ENCODE results near the gene HES4. TPM values are rescaled to one million over a fixed set of nuclear protein-coding genes. Genes with fewer than 3 reads are reported as not detected.

The HES4 gene
- total RNA-seq, 1 experiment from 2014 or later = 35.5 TPM

- Mint-ChIP-seq H3K4me3 (ENCODE audit: low read depth, unreplicated experiment) (no peak overlapping the region), H3K9me3 (ENCODE audit: low read depth, unreplicated experiment) (no peaks in the 10 kb centered on the region), H3K4me1 (ENCODE audit: low read depth, unreplicated experiment) (peaks cover 4% of the 10 kb centered on the region), H3K27me3 (ENCODE audit: unreplicated experiment) (no peaks in the 10 kb centered on the region), H3K27ac (ENCODE audit: unreplicated experiment) (no peak overlapping the region), H3K36me3 (ENCODE audit: insufficient read depth, unreplicated experiment) (peaks cover 14% of the 10 kb centered on the region)
- no peak for TF ChIP-seq CTCF (IDR thresholded peaks at IDR 0.05; ENCODE audit: unreplicated experiment)
- CTCF ChIA-PET = no interaction called here
- no TSS peak for BruUV-seq (replicated peaks)
- DNase-seq = no peak
- intact Hi-C loops (cut with micrococcal nuclease; ENCODE audit: unreplicated experiment) = no loop called here
These were observed 47.7 kb downstream of the HES4 start for GRCh38 chr1:952201-952600.

GRCh38 chr1:951364-951763, 48.5 kb downstream of the HES4 start:
- Mint-ChIP-seq H3K9me3 (ENCODE audit: low read depth, unreplicated experiment) (no peaks in the 10 kb centered on the region), H3K27me3 (ENCODE audit: unreplicated experiment) (no peaks in the 10 kb centered on the region), H3K27ac (ENCODE audit: unreplicated experiment) (no peak overlapping the region), H3K4me1 (ENCODE audit: low read depth, unreplicated experiment) (no peaks in the 10 kb centered on the region), H3K36me3 (ENCODE audit: insufficient read depth, unreplicated experiment) (peaks cover 14% of the 10 kb centered on the region), H3K4me3 (ENCODE audit: low read depth, unreplicated experiment) (no peak overlapping the region)
- peak; percentile 25 for TF ChIP-seq CTCF (IDR thresholded peaks at IDR 0.05; ENCODE audit: unreplicated experiment)
- intact Hi-C loops (cut with micrococcal nuclease; ENCODE audit: unreplicated experiment) = no loop called here
- CTCF ChIA-PET = no interaction called here
- no TSS peak for BruUV-seq (replicated peaks)
- no peak for DNase-seq

GRCh38 chr1:950881-951280, 49.0 kb downstream of the HES4 start:
- intact Hi-C loops (cut with micrococcal nuclease; ENCODE audit: unreplicated experiment) = no loop called here
- TF ChIP-seq CTCF (IDR thresholded peaks at IDR 0.05; ENCODE audit: unreplicated experiment) = no peak
- no peaks in the 10 kb centered on the region for H3K27me3 Mint-ChIP-seq (ENCODE audit: unreplicated experiment)
- CTCF ChIA-PET = no interaction called here
- H3K4me1 Mint-ChIP-seq (ENCODE audit: low read depth, unreplicated experiment) = no peaks in the 10 kb centered on the region
- no TSS peak for BruUV-seq (replicated peaks)
- H3K4me3 Mint-ChIP-seq (ENCODE audit: low read depth, unreplicated experiment) = no peak overlapping the region
- H3K9me3 Mint-ChIP-seq (ENCODE audit: low read depth, unreplicated experiment) = no peaks in the 10 kb centered on the region
- peaks cover 17% of the 10 kb centered on the region for H3K36me3 Mint-ChIP-seq (ENCODE audit: insufficient read depth, unreplicated experiment)
- H3K27ac Mint-ChIP-seq (ENCODE audit: unreplicated experiment) = no peak overlapping the region
- DNase-seq = no peak

- no peaks in the 10 kb centered on the region for H3K9me3 Mint-ChIP-seq (ENCODE audit: low read depth, unreplicated experiment)
- H3K27ac Mint-ChIP-seq (ENCODE audit: unreplicated experiment) = no peak overlapping the region
- no peak overlapping the region for H3K4me3 Mint-ChIP-seq (ENCODE audit: low read depth, unreplicated experiment)
- DNase-seq = no peak
- no peaks in the 10 kb centered on the region for H3K27me3 Mint-ChIP-seq (ENCODE audit: unreplicated experiment)
- CTCF ChIA-PET = no interaction called here
- intact Hi-C loops (cut with micrococcal nuclease; ENCODE audit: unreplicated experiment) = no loop called here
- no peaks in the 10 kb centered on the region for H3K4me1 Mint-ChIP-seq (ENCODE audit: low read depth, unreplicated experiment)
- BruUV-seq (replicated peaks) = no TSS peak
- peaks cover 22% of the 10 kb centered on the region for H3K36me3 Mint-ChIP-seq (ENCODE audit: insufficient read depth, unreplicated experiment)
- TF ChIP-seq CTCF (IDR thresholded peaks at IDR 0.05; ENCODE audit: unreplicated experiment) = no peak
These were observed 49.6 kb downstream of the HES4 start for GRCh38 chr1:950268-950667.

Other genes starting within 250 kb of the HES4 start
- gene SAMD11, start 76.2 kb downstream of the HES4 start, total RNA-seq (2022) = 0.27 and 0.54 TPM in 2 replicates
- gene NOC2L, start 40.8 kb downstream of the HES4 start, total RNA-seq (2022) = 98.6 and 107 TPM in 2 replicates
- gene KLHL17, start 39.5 kb downstream of the HES4 start, total RNA-seq (2022) = 27.1 and 27.8 TPM in 2 replicates
- 11.9 and 16.2 TPM in 2 replicates for gene PLEKHN1, start 33.6 kb downstream of the HES4 start, total RNA-seq (2022)
- gene PERM1, start 18.0 kb downstream of the HES4 start, total RNA-seq (2022) = not detected in 2 replicates
- gene ISG15, start 13.4 kb upstream of the HES4 start, total RNA-seq (2022) = 165 and 522 TPM in 2 replicates
- 446 and 552 TPM in 2 replicates for gene AGRN, start 20.0 kb upstream of the HES4 start, total RNA-seq (2022)
- gene RNF223, start 74.2 kb upstream of the HES4 start, total RNA-seq (2022) = 5.0 and 5.6 TPM in 2 replicates
- 32.4 and 34.7 TPM in 2 replicates for gene C1orf159, start 116.0 kb upstream of the HES4 start, total RNA-seq (2022)
- gene TTLL10, start 173.8 kb upstream of the HES4 start, total RNA-seq (2022) = 2.4 and 3.5 TPM in 2 replicates
- gene TNFRSF18, start 206.5 kb upstream of the HES4 start, total RNA-seq (2022) = 0.66 TPM in 1 of 2 replicates, not detected in the other
- gene TNFRSF4, start 214.1 kb upstream of the HES4 start, total RNA-seq (2022) = not detected in 2 replicates
- 128 and 161 TPM in 2 replicates for gene SDF4, start 231.9 kb upstream of the HES4 start, total RNA-seq (2022)
- gene B3GALT6, start 232.1 kb upstream of the HES4 start, total RNA-seq (2022) = 23.4 and 25.9 TPM in 2 replicates
- gene C1QTNF12, start 246.6 kb upstream of the HES4 start, total RNA-seq (2022) = 2.0 and 4.2 TPM in 2 replicates